Measurements from ENCODE around the gene ADORA2B.
"Not testable (repeated sequence)": the region's sequence is repeated elsewhere in the genome, so short reads cannot be mapped to it uniquely, and the experiment has no call there.

ADORA2B gene

DNA sequence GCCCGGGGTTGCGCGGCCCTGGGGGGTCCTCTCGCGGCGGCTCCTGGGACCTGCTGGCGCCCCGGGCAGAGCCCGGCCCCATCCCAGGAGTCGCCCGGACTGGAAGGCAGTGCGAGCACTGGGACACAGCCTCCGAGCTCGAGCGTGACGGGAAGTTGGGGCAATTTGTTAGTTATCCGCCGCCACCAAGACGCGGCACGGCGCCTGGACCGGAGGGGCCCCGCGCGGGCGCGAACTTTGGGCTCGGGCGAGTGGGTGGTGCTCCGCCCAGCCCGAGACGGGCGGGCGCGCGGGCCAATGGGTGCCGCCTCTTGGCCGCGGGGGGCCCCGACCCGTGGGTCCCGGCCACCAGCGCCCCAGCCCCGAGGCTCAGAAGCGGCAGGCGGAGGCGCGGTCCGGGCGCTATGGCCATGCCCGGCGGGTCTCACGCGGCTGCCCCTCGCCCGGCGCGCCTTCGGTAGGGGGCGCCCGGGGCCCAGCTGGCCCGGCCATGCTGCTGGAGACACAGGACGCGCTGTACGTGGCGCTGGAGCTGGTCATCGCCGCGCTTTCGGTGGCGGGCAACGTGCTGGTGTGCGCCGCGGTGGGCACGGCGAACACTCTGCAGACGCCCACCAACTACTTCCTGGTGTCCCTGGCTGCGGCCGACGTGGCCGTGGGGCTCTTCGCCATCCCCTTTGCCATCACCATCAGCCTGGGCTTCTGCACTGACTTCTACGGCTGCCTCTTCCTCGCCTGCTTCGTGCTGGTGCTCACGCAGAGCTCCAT, at the start of gene ADORA2B:
Gene ADORA2B, plus strand, starts transcription at position 372 of the 768 bp plus-strand sequence. Its CDS starts 119 bp downstream, at position 491.
- no peak for DNase-seq

GRCh38 chr17:15896277-15896676, 48.7 kb upstream of the ADORA2B start:
- DNase-seq, result no peak

DNA sequence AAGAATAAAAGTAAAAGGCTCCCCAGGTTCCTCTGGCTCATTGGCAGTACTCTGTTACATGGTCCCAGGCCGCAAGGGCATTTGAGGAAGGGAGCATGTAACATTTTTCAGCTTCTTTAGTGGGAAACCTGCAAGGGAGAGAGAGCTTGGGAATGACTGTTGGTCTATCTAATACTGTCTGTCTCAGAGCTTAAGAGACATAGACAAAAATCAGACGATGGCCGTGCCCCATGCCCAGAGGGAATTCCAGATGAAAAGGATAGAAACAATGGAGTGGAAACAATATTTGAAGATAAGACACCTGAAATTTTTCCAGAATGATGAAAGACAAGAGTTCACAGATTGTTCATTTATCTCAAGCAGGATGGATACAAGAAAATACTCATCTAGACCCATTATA, 48.1 kb upstream of the ADORA2B start:
- no peak for DNase-seq

- DNase-seq, result not testable (repeated sequence)
Observed at GRCh38 chr17:15899596-15899995, 45.3 kb upstream of the ADORA2B start.

- DNase-seq, result no peak
Observed at GRCh38 chr17:15900871-15901270, 44.1 kb upstream of the ADORA2B start.

- not testable (repeated sequence) for DNase-seq
Observed at GRCh38 chr17:15905236-15905635, 39.7 kb upstream of the ADORA2B start.

- no peak for DNase-seq
Observed at GRCh38 chr17:15907290-15907689, 37.6 kb upstream of the ADORA2B start.

DNA sequence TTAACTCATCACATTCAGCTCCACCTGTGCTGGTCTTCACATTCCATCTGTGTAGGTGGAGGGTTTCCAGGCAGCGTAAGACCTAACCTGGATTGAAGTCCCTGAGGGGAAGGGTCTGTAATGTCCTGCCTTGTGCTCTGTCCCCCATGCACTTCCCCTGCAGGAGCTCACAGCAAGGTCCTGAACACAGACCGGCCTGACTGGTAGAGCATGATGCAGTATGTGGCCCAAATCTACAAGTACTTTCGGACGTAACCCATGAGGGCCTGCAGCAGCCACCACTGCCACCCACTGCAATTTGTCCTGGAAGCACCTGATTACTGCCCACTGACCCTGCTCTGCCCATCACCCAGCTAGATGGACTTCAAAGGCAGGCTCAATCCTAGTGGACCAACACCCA, 36.6 kb upstream of the ADORA2B start:
- no peak for DNase-seq

- DNase-seq, result no peak
Observed at GRCh38 chr17:15909481-15909991, 35.4 kb upstream of the ADORA2B start.

DNA sequence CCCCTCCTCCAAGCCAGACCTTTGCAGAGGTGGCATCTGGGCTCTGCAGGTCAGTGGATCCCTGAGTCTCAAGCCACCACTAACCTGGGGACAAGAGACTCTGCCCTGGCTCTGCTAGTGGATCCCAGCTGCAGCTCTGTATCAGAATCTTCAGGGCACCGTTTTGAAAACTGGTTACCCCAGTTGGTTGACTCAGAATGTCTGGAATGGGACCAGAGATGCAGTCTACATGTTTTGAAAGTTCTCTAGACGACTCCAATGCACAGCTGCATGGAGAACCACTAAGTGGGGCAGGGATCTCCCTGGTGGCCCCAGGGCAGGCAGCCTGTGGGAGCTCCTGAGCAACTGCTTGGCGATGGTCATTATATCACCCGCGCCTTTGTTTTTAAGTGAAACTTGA, 34.1 kb upstream of the ADORA2B start:
- DNase-seq, result no peak

GRCh38 chr17:15911701-15912100, 33.2 kb upstream of the ADORA2B start:
- DNase-seq, result not testable (repeated sequence)

DNA sequence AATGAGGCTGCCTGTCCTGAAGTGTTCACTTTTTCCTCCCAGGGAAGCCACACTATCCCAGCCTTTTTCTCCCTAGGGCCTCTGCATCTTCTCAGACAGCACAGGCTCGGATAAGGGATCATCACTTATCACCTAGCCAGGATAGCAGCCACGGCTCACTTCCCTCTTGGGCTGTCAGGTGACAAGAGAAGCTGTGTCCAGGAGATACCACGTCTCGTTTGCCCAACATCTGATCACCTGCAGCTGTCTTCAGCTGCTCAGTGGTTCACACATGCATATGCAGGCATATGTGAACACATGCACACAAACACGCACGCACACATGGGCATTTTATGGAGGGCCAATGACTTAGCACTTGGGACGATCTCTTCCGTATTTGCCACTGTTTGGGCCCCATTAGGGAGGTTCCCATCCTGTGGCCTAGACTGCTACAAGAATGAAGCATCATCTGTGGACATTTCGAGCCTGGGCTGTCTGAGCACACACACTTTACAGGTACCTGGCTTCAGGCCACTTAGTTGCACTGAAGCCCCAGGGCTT, 32.4 kb upstream of the ADORA2B start:
- no peak for DNase-seq

DNA sequence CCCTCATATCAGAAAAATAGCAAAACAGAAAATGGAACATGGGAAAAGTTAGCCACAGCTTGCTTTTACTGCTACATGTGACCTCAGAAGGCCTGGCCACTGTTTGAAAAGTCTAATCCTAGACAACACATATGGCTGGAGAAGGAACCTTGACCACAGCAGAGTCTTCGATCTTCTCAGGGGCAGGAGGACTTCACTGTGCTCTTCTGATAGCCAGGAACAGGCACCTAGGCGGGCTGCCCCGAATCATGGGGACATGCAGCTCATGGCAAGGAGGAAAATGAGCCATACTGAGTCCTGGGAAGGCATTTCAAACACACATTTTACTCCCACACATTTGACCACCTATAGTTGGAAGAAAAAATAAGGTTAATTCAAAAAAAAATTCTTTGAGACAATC, 31.1 kb upstream of the ADORA2B start:
- no peak for DNase-seq

DNA sequence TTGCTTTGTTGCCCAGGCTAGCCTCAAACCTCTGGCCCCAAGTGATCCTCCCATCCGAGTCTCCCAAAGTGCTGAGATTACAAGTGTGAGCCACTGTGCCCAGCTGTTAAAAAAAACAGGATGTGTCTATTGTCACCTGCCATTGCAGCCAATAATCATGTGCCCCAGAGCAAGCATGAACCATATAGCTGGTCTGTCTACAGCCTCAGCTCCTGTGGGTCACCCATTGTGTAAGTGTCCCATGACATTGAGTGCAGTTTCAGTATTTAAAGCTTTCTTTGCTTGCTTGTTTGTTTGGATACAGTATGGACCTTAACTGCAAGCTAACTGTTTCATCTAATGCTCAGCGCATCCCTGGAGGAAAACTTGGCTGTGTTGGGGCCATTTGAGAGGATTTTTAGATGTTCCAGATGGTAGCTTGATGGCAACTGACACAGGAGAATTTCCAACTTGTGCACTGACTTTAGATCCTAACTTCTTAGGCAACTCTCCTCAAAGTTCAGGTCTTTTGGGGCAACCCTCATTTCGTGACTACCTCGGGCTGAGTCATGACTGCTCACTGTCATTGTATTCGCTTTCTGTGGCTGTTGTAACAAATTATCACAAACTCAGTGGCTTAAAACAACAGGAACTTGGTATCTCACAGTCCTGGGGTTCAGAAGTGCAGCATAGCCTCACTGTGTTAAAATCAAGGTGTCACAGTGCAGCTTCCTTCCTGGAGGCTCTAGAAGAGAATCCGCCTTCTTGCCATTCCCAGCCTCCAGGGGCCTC, 30.3 kb upstream of the ADORA2B start:
- DNase-seq, result no peak

DNA sequence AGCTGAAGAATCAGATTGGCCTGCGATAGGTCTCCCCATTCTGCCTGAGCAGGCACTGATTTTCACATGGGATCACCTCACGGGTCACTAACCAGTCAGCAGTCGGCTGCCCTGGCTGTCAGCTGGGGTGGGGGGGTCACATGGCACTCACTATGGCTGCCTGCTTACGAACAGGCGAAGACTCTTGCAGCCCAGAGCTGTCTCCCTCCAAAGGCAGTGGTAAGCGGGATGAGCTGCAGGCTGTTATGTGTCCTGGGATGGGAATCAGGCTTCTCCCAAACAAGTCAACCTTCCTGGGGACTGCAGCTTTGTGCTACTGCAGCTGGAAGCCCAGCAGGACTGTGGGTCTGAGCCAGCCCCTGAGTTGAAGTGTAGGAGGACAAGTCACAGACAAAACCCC, 29.0 kb upstream of the ADORA2B start:
- no peak for DNase-seq

DNA sequence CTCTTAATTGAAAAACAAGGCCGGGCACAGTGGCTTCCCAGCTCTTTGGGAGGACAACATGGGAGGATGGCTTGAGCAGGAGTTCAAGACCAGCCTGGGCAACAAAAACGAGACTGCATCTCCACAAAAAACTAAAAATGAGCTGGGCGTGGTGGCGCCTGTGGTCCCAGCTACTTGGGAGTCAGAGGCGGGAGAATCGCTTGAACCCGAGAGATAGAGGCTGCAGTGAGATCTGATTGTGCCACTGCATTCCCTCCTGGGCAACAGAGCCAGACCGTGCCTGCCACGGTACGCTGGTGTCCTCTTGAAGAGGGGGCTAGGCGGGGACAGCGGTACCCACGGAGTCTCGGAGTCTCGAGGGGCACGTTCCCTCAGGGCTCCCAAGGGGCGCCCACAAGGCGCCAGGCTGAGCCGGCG, 27.9 kb upstream of the ADORA2B start:
- no peak for DNase-seq

GRCh38 chr17:15917438-15918027, 27.4 kb upstream of the ADORA2B start:
- no peak for DNase-seq

DNA sequence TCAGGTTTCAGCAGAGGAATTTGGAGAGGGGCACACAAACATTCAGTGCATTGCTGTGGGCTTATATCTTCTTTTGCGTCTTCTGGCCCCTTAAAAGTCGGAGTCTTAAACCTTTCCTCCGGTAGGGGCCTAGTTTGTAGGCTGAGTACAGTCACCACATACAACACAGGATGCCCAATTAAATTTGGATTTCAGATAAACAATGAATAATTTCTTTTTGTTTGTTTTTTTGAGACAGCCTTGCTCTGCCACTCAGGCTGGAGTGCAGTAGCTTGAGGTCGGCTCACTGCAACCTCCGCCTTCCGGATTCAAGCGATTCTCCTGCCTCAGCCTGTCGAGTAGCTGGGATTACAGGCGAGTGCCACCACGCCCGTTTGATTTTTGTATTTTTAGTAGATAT, 26.7 kb upstream of the ADORA2B start:
- DNase-seq, result no peak

- DNase-seq, result no peak
Observed at GRCh38 chr17:15918661-15919259, 26.2 kb upstream of the ADORA2B start.

- DNase-seq, result no peak
Observed at GRCh38 chr17:15919466-15919865, 25.5 kb upstream of the ADORA2B start.

DNA sequence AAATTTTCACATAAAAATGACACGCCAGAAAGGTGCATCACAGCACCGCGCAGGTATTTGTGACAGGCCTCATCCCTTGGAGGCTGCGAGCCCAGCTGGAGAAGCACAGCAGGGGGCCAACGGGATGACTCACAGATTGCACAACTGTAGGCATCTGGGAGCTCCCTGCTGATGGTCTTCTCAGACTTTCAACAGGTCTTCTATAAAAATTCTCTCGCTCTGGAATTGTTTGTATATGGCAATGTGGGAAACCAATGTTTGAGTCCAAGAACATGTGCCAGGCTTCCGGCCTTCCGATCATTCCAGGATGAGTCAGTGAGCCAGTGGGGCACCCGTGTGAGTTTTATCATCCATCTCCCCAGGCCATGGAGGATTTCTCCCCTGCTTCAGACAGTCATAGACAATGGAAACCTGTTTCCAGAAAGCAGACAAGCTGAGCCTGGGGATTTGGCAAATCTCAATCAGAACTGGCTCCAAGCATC, 24.1 kb upstream of the ADORA2B start:
- no peak for DNase-seq

- DNase-seq, result no peak
Observed at GRCh38 chr17:15921640-15922039, 23.3 kb upstream of the ADORA2B start.

DNA sequence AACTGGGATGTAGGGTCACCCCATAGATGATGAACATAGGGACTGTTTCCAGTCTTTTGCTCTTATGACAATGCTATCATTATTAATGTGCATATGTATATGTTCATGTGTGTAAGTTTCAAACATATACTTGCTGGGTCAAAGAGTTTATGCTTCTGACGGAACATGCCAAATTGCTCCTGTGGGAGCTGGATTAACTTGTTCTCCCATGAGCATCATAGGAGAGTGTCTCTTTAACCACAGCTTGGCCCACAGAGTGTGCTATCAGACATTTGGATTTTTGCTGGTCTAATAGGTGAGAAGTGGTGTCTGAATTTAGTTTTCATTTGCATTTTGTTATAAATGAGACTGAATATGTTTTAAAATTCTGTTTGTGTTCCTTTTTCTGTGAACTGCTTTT, 22.3 kb upstream of the ADORA2B start:
- no peak for DNase-seq

Data from NCI-H2081 treated with DMSO at 0.1 percent for 48 hours (cell line).